OCI-LY7 (cell line): ENCODE data around the gene CALHM5. TPM values are rescaled to one million over a fixed set of nuclear protein-coding genes. Genes with fewer than 3 reads are reported as not detected.

Source experiments
- BruUV-seq: library from RNA; stranded (reverse); fragments of 400-500 nt; replicated peaks from 2 replicates; lab custom pipeline; 2021; lab: Mats Ljungman, UMichigan
- CTCF ChIA-PET: fragments of 300-600 bp; sonication (Branson Sonifier 250); formaldehyde crosslinking; loops from one replicate; lab custom pipeline; 2022; ENCODE audit warnings: antibody characterized with exemption; ENCODE audit not compliant: unreplicated experiment; lab: Charles Lee
- POLR2A ChIA-PET: fragments of 300-600 bp; sonication (Branson Sonifier 250); formaldehyde crosslinking; loops from one replicate; lab custom pipeline; 2022; ENCODE audit warnings: antibody characterized with exemption; lab: Charles Lee
- DNase-seq: peaks from one replicate; pipeline ENCODE4 v3.0.0-alpha.2; 2015; ENCODE audit warnings: low spot score
- H2AFZ ChIP-seq: fragments of 200-600 bp; sonication (generic), shearing (Covaris generic); 2 replicates; pipeline ENCODE4 v1.6.1; 2014; ENCODE audit warnings: mild to moderate bottlenecking, antibody characterized with exemption, low read length, moderate library complexity
- H3K27ac ChIP-seq: fragments of 200-600 bp; sonication (generic); 2 replicates; pipeline ENCODE4 v1.5.1; 2014; ENCODE audit warnings: mixed run types, low read depth, mild to moderate bottlenecking, moderate library complexity, low read length, inconsistent platforms; ENCODE audit not compliant: poor library complexity, severe bottlenecking
- H3K36me3 ChIP-seq: fragments of 200-600 bp; sonication (generic); 2 replicates; pipeline ENCODE4 v1.6.1; 2014; ENCODE audit warnings: mild to moderate bottlenecking, antibody characterized with exemption, low read length, moderate library complexity, mixed read lengths; ENCODE audit not compliant: insufficient read depth
- H3K4me1 ChIP-seq: fragments of 200-600 bp; sonication (generic); 2 replicates; pipeline ENCODE4 v1.5.1; 2014; ENCODE audit warnings: mild to moderate bottlenecking, low read length; ENCODE audit not compliant: insufficient read depth, poor library complexity, severe bottlenecking
- H3K4me2 ChIP-seq: fragments of 200-600 bp; sonication (generic); 2 replicates; pipeline ENCODE4 v1.6.1; 2014; ENCODE audit warnings: mild to moderate bottlenecking, low read length
- H3K4me3 ChIP-seq: fragments of 200-600 bp; sonication (generic); 2 replicates; pipeline ENCODE4 v1.5.1; 2014; ENCODE audit warnings: mild to moderate bottlenecking, low read depth, low read length; ENCODE audit not compliant: poor library complexity, severe bottlenecking
- H3K79me2 ChIP-seq: fragments of 200-600 bp; sonication (generic); 2 replicates; pipeline ENCODE4 v1.6.1; 2016; ENCODE audit warnings: low read depth, mild to moderate bottlenecking, low read length, moderate library complexity, mixed read lengths; ENCODE audit not compliant: insufficient read depth
- H3K9me2 ChIP-seq: fragments of 200-600 bp; sonication (generic); 2 replicates; pipeline ENCODE4 v1.6.1; 2016; ENCODE audit warnings: mild to moderate bottlenecking, low read length, mixed read lengths; ENCODE audit not compliant: insufficient read depth
- H3K9me3 ChIP-seq: fragments of 200-600 bp; sonication (generic); 2 replicates; pipeline ENCODE4 v1.6.1; 2014; ENCODE audit warnings: mild to moderate bottlenecking, mixed run types, low read length, mixed read lengths
- H4K20me1 ChIP-seq: fragments of 200-600 bp; sonication (generic); 2 replicates; pipeline ENCODE4 v1.6.1; 2014; ENCODE audit warnings: mild to moderate bottlenecking, antibody characterized with exemption, low read length, moderate library complexity, mixed read lengths; ENCODE audit not compliant: insufficient read depth
- CTCF ChIP-seq: fragments of 200-600 bp; sonication (generic); conservative IDR thresholded peaks from 2 replicates; pipeline ENCODE4 v1.5.1; 2014; ENCODE audit warnings: mild to moderate bottlenecking, antibody characterized with exemption, low read length, moderate library complexity, mixed read lengths
- EZH2phosphoT487 ChIP-seq: fragments of 200-600 bp; sonication (generic); IDR thresholded peaks from 2 replicates; pipeline ENCODE4 v1.6.1; 2018; ENCODE audit warnings: low read depth, borderline replicate concordance, mild to moderate bottlenecking, mixed run types, antibody characterized with exemption, low read length, moderate library complexity, mixed read lengths
- intact Hi-C: fragments of 100-400 bp; cut with micrococcal nuclease; formaldehyde crosslinking; loops from one replicate; pipeline ENCODE4 v1.10.0; 2022; ENCODE audit not compliant: unreplicated experiment
- total RNA-seq, 2 experiments: library from RNA; depleted of rRNA in 1 of 2; stranded (reverse); fragments of >200 nt in 1 of 2; shearing (Covaris generic) in 1 of 2; gene quantifications; 2 replicates each; pipeline ENCODE4 v1.2.3, GENCODE V29; 2014 to 2022

Gene CALHM5
- total RNA-seq, 2 experiments from 2014 or later: not detected

DNA sequence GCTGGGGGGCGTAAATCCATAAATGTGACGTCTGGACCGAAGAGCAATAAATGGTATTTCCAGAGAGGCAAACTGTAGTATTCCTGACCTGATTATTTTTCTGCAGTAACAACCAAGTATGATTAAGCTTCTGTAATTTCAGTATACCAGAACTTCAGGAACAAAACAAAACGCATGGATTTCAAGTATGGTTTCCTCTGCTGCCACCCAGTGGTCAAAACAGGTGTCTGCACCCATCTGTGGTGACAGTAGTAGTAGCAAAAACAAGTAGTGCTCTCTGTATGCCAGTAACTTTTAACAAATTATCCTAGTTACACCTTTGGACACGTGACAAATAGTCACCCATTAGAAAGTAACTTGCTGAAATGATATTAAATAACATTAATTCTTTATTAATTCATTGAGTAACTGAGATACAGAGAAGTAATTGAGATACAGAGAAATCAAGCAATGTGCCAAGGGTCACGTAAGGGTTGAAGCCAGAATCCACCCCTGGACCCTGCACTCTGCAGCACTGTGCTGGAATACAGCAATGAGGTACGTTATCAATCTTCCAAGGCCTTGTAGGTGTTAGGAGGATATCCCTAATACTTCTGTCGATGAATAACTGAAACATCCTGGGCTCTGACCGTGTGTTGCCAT, 50.1 kb downstream of the CALHM5 start:
- no peaks in the 10 kb centered on the region for H4K20me1 ChIP-seq
- H3K9me3 ChIP-seq: no peaks in the 10 kb centered on the region
- no peak overlapping the region for H2AFZ ChIP-seq
- H3K4me1 ChIP-seq: no peaks in the 10 kb centered on the region
- DNase-seq: peak; percentile 67
- H3K36me3 ChIP-seq: no peaks in the 10 kb centered on the region
- ChIA-PET POLR2A (interaction anchor here (1.4 to 1.7 kb wide), 5 partner anchors 9 to 38 kb away, joined by 3 to 10 read pairs (median 6); partner anchors contain the start of gene RWDD1), CTCF (interaction anchor here (1.2 to 1.5 kb wide), 2 partner anchors 10 to 292 kb away, joined by 6 to 8 read pairs; partner anchors contain the start of gene RWDD1)
- H3K4me3 ChIP-seq: no peak overlapping the region
- BruUV-seq: no TSS peak
- TF ChIP-seq EZH2phosphoT487: no peak
- peak; percentile 99 for TF ChIP-seq CTCF
- H3K27ac ChIP-seq: no peak overlapping the region
- H3K9me2 ChIP-seq: no peaks in the 10 kb centered on the region
- H3K79me2 ChIP-seq: no peaks in the 10 kb centered on the region
- intact Hi-C loops: loop anchor here (1.0 to 2.0 kb wide), 3 partner anchors 25 to 343 kb away; no protein-coding TSS in a partner anchor
- no peak overlapping the region for H3K4me2 ChIP-seq

GRCh38 chr6:116562019-116562403, 50.6 kb downstream of the CALHM5 start:
- Histone ChIP-seq H3K36me3 (no peaks in the 10 kb centered on the region), H3K9me2 (no peaks in the 10 kb centered on the region), H3K4me1 (no peaks in the 10 kb centered on the region), H3K4me3 (no peak overlapping the region), H3K9me3 (no peaks in the 10 kb centered on the region), H3K79me2 (no peaks in the 10 kb centered on the region), H3K27ac (no peak overlapping the region), H3K4me2 (no peak overlapping the region), H4K20me1 (no peaks in the 10 kb centered on the region), H2AFZ (no peak overlapping the region)
- TF ChIP-seq CTCF: no peak
- TF ChIP-seq EZH2phosphoT487: no peak
- BruUV-seq: no TSS peak
- CTCF ChIA-PET: no interaction called here
- DNase-seq: no peak
- POLR2A ChIA-PET: interaction anchor here (1.5 to 1.7 kb wide), 2 partner anchors 9 to 10 kb away, joined by 5 to 6 read pairs; partner anchors contain the start of gene RWDD1
- intact Hi-C loops: no loop called here

- H3K4me1 ChIP-seq: no peaks in the 10 kb centered on the region
- ChIA-PET CTCF (interaction anchor here (0.7 to 1.4 kb wide), 2 partner anchors 269 to 294 kb away, joined by 3 read pairs; no protein-coding TSS in a partner anchor), POLR2A (interaction anchor here (1.1 to 1.7 kb wide), 3 partner anchors 8 to 285 kb away, joined by 3 to 6 read pairs (median 5); partner anchors contain the start of gene RWDD1)
- H3K9me2 ChIP-seq: no peaks in the 10 kb centered on the region
- no peak overlapping the region for H2AFZ ChIP-seq
- BruUV-seq: no TSS peak
- H3K79me2 ChIP-seq: no peaks in the 10 kb centered on the region
- H3K27ac ChIP-seq: no peak overlapping the region
- no peaks in the 10 kb centered on the region for H3K9me3 ChIP-seq
- DNase-seq: no peak
- intact Hi-C loops: no loop called here
- H3K4me2 ChIP-seq: no peak overlapping the region
- no peak for TF ChIP-seq CTCF
- no peaks in the 10 kb centered on the region for H3K36me3 ChIP-seq
- H4K20me1 ChIP-seq: no peaks in the 10 kb centered on the region
- H3K4me3 ChIP-seq: no peak overlapping the region
These were observed 51.2 kb downstream of the CALHM5 start for GRCh38 chr6:116562614-116563013.
